Right lobe of liver (tissue), 4 donors: Measurements from ENCODE around the gene DAW1.

Experiments used
- POLR2A ChIP-seq: fragments of 450-650 bp; IDR thresholded peaks from one replicate; pipeline ENCODE4 v1.6.1; 2017; ENCODE audit warnings: antibody characterized with exemption, mild to moderate bottlenecking
- TF ChIP-seq, protein P1 (sequence below), 4 donors: fragments of 200-600 bp in 3 of 4; fragments of 450-650 bp in 1 of 4; IDR thresholded peaks; one replicate each; pipeline versions ENCODE4 v1.5.1 to v1.8.0; 2016 to 2022; ENCODE audit warnings: antibody characterized with exemption in 4 of 4, mild to moderate bottlenecking in 2 of 4
- donor health status: DM: no; HTN: no; CAD: no.
- donor health status: DM: no; HTN: no; CAD: no.
- donor health status: DM: no; HTN: yes; CAD: no.

DNA sequence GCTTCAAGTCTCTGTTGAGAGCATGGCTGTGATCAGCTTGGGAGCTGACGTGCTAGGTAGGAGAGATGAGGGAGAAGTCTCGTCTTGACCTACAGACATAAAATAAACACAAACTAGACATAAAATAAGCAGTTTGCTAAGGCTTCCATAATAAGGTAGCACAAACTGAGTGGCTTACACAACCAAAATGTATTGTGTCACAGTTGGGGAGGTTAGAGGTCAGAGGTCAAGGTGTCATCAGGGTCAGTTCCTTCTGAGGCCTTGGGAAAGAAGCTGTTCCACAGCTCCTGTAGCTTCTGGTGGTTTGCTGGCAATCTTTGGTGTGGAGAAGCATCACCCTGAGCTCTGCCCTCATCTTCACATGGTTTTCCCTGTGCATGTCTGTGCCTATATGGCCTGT lies 20.2 kb downstream of the DAW1 start:
- no peak for TF ChIP-seq POLR2A
- TF ChIP-seq, protein P1, sequence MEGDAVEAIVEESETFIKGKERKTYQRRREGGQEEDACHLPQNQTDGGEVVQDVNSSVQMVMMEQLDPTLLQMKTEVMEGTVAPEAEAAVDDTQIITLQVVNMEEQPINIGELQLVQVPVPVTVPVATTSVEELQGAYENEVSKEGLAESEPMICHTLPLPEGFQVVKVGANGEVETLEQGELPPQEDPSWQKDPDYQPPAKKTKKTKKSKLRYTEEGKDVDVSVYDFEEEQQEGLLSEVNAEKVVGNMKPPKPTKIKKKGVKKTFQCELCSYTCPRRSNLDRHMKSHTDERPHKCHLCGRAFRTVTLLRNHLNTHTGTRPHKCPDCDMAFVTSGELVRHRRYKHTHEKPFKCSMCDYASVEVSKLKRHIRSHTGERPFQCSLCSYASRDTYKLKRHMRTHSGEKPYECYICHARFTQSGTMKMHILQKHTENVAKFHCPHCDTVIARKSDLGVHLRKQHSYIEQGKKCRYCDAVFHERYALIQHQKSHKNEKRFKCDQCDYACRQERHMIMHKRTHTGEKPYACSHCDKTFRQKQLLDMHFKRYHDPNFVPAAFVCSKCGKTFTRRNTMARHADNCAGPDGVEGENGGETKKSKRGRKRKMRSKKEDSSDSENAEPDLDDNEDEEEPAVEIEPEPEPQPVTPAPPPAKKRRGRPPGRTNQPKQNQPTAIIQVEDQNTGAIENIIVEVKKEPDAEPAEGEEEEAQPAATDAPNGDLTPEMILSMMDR (IDR thresholded peaks at IDR 0.05): no peak
